Activated naive CD4-positive, alpha-beta T cell treated with anti-CD3 and anti-CD28 coated beads for 36 hours (primary cell): Measurements from ENCODE around the gene FBXL16. TPM values are rescaled to one million over a fixed set of nuclear protein-coding genes. Genes with fewer than 3 reads are reported as not detected.

ENCODE experiments used
- CTCF ChIA-PET: fragments of 350-600 bp; sonication (Branson Sonifier 250); formaldehyde crosslinking; loops from one replicate; lab custom pipeline; 2021; ENCODE audit warnings: antibody characterized with exemption; lab: Charles Lee
- DNase-seq: peaks from one replicate; pipeline ENCODE4 v3.0.0-alpha.2; 2020
- H3K27ac Mint-ChIP-seq: one replicate; pipeline ENCODE4 v1.8.0; 2021; ENCODE audit warnings: mild to moderate bottlenecking, mixed read lengths
- H3K27me3 Mint-ChIP-seq: one replicate; pipeline ENCODE4 v1.8.0; 2021; ENCODE audit warnings: low read depth, mixed read lengths
- H3K36me3 Mint-ChIP-seq: one replicate; pipeline ENCODE4 v1.8.0; 2021; ENCODE audit warnings: low read depth, mixed read lengths
- H3K4me1 Mint-ChIP-seq: one replicate; pipeline ENCODE4 v1.8.0; 2021; ENCODE audit warnings: low read depth, mixed read lengths
- H3K4me3 Mint-ChIP-seq: one replicate; pipeline ENCODE4 v1.8.0; 2021; ENCODE audit warnings: mild to moderate bottlenecking, moderate library complexity, mixed read lengths
- H3K9me3 Mint-ChIP-seq: one replicate; pipeline ENCODE4 v1.8.0; 2021; ENCODE audit warnings: mixed read lengths
- intact Hi-C: fragments of 100-400 bp; cut with micrococcal nuclease; formaldehyde crosslinking; loops from one replicate; pipeline ENCODE4 v1.15.1; 2023
- total RNA-seq, 2 experiments: library from RNA; stranded (reverse); gene quantifications; one replicate each; pipeline ENCODE4 v1.2.3, GENCODE V29; 2021

FBXL16 gene
- total RNA-seq, 2 experiments from 2014 or later, result 3.7 to 5.7 TPM

- CTCF ChIA-PET, result no interaction called here
- H3K4me1 Mint-ChIP-seq, result peaks cover 10% of the 10 kb centered on the region
- intact Hi-C loops, result no loop called here
- H3K4me3 Mint-ChIP-seq, result peak overlapping the region; percentile 9
- no peaks in the 10 kb centered on the region for H3K36me3 Mint-ChIP-seq
- H3K27ac Mint-ChIP-seq, result no peak overlapping the region
- H3K9me3 Mint-ChIP-seq, result no peaks in the 10 kb centered on the region
- H3K27me3 Mint-ChIP-seq, result no peaks in the 10 kb centered on the region
- no peak for DNase-seq
These were observed 52.9 kb downstream of the FBXL16 start for GRCh38 chr16:652454-653305.

GRCh38 chr16:651844-652243 is 53.8 kb downstream of the FBXL16 start:
- H3K4me1 Mint-ChIP-seq, result peaks cover 10% of the 10 kb centered on the region
- H3K36me3 Mint-ChIP-seq, result no peaks in the 10 kb centered on the region
- DNase-seq, result no peak
- peak overlapping the region; percentile 12 for H3K4me3 Mint-ChIP-seq
- intact Hi-C loops, result no loop called here
- no peaks in the 10 kb centered on the region for H3K9me3 Mint-ChIP-seq
- no peak overlapping the region for H3K27ac Mint-ChIP-seq
- no peaks in the 10 kb centered on the region for H3K27me3 Mint-ChIP-seq
- CTCF ChIA-PET, result interaction anchor here (1.1 kb wide), 1 partner anchor 8 kb away, joined by 3 read pairs; no protein-coding TSS in a partner anchor

DNA sequence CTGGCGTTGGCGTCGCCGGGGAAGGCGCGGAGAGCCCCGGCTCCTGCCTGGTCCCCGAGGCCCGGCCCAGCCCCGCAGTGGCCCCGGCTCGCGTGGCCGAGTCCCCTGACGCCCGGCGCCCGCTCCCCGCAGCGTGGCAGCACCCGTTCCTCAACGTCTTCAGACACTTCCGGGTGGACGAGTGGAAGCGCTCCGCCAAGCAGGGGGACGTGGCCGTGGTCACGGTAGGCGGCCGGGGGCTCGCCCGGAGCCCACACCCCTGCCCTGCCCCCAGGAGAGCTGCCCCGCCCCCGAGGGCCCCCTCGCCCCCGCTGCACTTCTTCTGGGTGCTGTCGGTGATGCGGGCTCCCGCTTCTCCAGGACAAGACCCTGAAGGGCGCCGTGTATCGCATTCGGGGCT is 56.0 kb downstream of the FBXL16 start:
- Mint-ChIP-seq H3K36me3 (no peaks in the 10 kb centered on the region), H3K27ac (no peak overlapping the region), H3K9me3 (no peaks in the 10 kb centered on the region), H3K4me1 (peaks cover 15% of the 10 kb centered on the region), H3K4me3 (peak overlapping the region; percentile 73), H3K27me3 (no peaks in the 10 kb centered on the region)
- CTCF ChIA-PET, result interaction anchor here (0.6 to 1.2 kb wide), 2 partner anchors 26 to 54 kb away, joined by 3 read pairs; partner anchors contain the start of gene RHBDL1
- no peak for DNase-seq
- intact Hi-C loops, result loop anchor here (1.0 kb wide), 2 partner anchors 13 to 18 kb away; partner anchors contain the start of gene METTL26

DNA sequence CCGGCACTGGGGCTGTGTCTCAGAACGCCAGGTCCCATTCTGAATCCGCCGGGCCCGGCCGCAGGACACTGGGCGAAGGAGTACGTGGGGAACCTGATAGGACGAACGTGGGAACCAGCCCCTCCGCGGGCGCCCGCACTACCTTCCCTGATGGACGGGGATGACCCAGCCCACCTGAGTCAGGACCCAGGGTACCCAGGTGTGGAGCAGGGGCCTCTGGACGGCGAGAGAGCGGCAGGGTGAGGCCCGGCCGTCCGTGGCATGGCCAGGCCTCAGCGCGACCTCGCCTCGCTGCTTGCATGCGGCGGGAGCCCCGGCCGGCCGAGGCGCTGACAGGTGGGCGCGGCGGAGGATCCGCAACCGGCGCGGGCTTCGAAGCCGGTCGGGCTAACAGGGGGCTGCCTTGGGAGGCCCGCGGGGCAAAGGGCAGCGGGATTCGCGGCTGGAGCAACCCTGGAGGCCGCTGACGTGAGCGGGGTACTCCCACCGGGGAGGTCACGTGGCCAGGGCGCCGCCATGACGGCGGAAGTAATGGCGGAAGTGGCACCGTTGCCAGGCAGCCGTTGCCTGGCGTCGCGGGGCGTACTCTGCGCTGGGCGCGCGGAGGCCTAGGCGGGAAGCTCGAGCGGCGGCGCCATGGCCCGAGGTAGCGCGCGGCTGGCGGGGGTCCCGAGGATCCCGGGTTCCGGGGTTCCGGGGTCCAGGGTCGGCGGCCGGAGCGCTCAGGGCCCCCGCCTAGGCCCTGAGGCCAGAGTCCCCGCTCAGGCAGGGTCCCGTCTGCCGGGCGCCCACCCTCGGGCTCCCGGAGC is 56.6 kb downstream of the FBXL16 start, which contains the start of gene WDR90:
Gene WDR90, plus strand, starts transcription at position 585 of the 809 bp plus-strand sequence. Its CDS starts 52 bp downstream, at position 637.
- Mint-ChIP-seq H3K4me1 (peaks cover 22% of the 10 kb centered on the region), H3K27ac (peak within 1 kb of the TSS; percentile 66), H3K27me3 (no peaks in the 10 kb centered on the region), H3K4me3 (peak within 1 kb of the TSS; percentile 79), H3K9me3 (no peaks in the 10 kb centered on the region), H3K36me3 (no peaks in the 10 kb centered on the region)
- intact Hi-C loops, result loop anchor here (1.0 kb wide), 2 partner anchors 13 to 18 kb away; partner anchors contain the start of gene METTL26
- peak; percentile 93 for DNase-seq
- CTCF ChIA-PET, result interaction anchor here (1.2 to 2.0 kb wide), 2 partner anchors 12 to 27 kb away, joined by 3 to 6 read pairs; partner anchors contain the start of genes METTL26 and RHBDL1

GRCh38 chr16:648071-648780 is 57.4 kb downstream of the FBXL16 start:
- Mint-ChIP-seq H3K9me3 (no peaks in the 10 kb centered on the region), H3K27ac (peak overlapping the region; percentile 66), H3K27me3 (no peaks in the 10 kb centered on the region), H3K4me1 (peaks cover 26% of the 10 kb centered on the region), H3K36me3 (no peaks in the 10 kb centered on the region), H3K4me3 (peak overlapping the region; percentile 79)
- peak; percentile 60 for DNase-seq
- CTCF ChIA-PET, result interaction anchor here (2.0 kb wide), 1 partner anchor 12 kb away, joined by 6 read pairs; the partner anchor contains the start of gene METTL26
- intact Hi-C loops, result no loop called here

- no peak overlapping the region for H3K4me3 Mint-ChIP-seq
- no peaks in the 10 kb centered on the region for H3K36me3 Mint-ChIP-seq
- no peaks in the 10 kb centered on the region for H3K9me3 Mint-ChIP-seq
- H3K4me1 Mint-ChIP-seq, result peaks cover 28% of the 10 kb centered on the region
- H3K27me3 Mint-ChIP-seq, result no peaks in the 10 kb centered on the region
- DNase-seq, result no peak
- CTCF ChIA-PET, result interaction anchor here (2.0 kb wide), 1 partner anchor 11 kb away, joined by 6 read pairs; the partner anchor contains the start of gene METTL26
- intact Hi-C loops, result no loop called here
- no peak overlapping the region for H3K27ac Mint-ChIP-seq
These were observed 58.3 kb downstream of the FBXL16 start for GRCh38 chr16:647173-647902.

DNA sequence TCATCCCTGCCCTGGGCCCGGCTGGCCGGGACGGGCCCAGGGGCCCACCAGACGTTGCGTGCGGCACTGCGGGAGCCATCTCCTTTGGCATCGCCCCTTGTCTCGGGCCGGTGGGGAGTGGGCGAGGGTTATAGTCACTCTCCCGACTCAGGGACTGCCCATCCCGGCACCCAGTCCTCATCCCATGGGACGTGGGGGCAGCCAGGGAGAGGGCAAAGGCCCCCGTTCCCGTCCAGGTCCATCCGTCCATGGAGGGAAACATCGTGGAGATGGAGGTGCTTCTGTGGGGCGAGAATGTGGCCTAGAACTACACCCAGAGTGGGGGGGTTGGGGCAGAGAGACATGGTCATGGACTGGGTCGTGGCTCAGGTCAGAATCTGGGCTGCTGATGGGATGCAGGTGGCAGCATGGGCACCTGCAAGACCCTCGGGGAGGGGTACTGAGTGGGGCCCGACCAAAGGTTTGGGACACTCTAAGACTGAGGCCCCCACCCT is 58.9 kb downstream of the FBXL16 start:
- no peaks in the 10 kb centered on the region for H3K36me3 Mint-ChIP-seq
- H3K4me3 Mint-ChIP-seq, result no peak overlapping the region
- no peak overlapping the region for H3K27ac Mint-ChIP-seq
- no peaks in the 10 kb centered on the region for H3K27me3 Mint-ChIP-seq
- intact Hi-C loops, result no loop called here
- CTCF ChIA-PET, result interaction anchor here (2.0 kb wide), 1 partner anchor 10 kb away, joined by 6 read pairs; the partner anchor contains the start of gene METTL26
- H3K9me3 Mint-ChIP-seq, result no peaks in the 10 kb centered on the region
- H3K4me1 Mint-ChIP-seq, result peaks cover 28% of the 10 kb centered on the region
- DNase-seq, result no peak

GRCh38 chr16:645852-646678 is 59.5 kb downstream of the FBXL16 start:
- CTCF ChIA-PET, result no interaction called here
- intact Hi-C loops, result no loop called here
- Mint-ChIP-seq H3K36me3 (no peaks in the 10 kb centered on the region), H3K9me3 (no peaks in the 10 kb centered on the region), H3K4me1 (peaks cover 28% of the 10 kb centered on the region), H3K27ac (no peak overlapping the region), H3K27me3 (no peaks in the 10 kb centered on the region), H3K4me3 (no peak overlapping the region)
- no peak for DNase-seq

GRCh38 chr16:644556-644955 is 61.0 kb downstream of the FBXL16 start:
- no peaks in the 10 kb centered on the region for H3K27me3 Mint-ChIP-seq
- H3K4me1 Mint-ChIP-seq, result peaks cover 21% of the 10 kb centered on the region
- CTCF ChIA-PET, result no interaction called here
- no peak for DNase-seq
- no peak overlapping the region for H3K4me3 Mint-ChIP-seq
- H3K9me3 Mint-ChIP-seq, result no peaks in the 10 kb centered on the region
- intact Hi-C loops, result no loop called here
- H3K27ac Mint-ChIP-seq, result no peak overlapping the region
- no peaks in the 10 kb centered on the region for H3K36me3 Mint-ChIP-seq

GRCh38 chr16:643050-643368 is 62.6 kb downstream of the FBXL16 start:
- CTCF ChIA-PET, result no interaction called here

More at GRCh38 chr16:643050-643368, 62.6 kb downstream of the FBXL16 start:
- Mint-ChIP-seq H3K36me3 (no peaks in the 10 kb centered on the region), H3K27ac (no peak overlapping the region), H3K4me1 (peaks cover 21% of the 10 kb centered on the region), H3K4me3 (peak overlapping the region; percentile 71), H3K27me3 (no peaks in the 10 kb centered on the region), H3K9me3 (no peaks in the 10 kb centered on the region)
- no peak for DNase-seq
- intact Hi-C loops, result no loop called here
